ENCODE results near the gene RPS27L.

Gene RPS27L

DNA sequence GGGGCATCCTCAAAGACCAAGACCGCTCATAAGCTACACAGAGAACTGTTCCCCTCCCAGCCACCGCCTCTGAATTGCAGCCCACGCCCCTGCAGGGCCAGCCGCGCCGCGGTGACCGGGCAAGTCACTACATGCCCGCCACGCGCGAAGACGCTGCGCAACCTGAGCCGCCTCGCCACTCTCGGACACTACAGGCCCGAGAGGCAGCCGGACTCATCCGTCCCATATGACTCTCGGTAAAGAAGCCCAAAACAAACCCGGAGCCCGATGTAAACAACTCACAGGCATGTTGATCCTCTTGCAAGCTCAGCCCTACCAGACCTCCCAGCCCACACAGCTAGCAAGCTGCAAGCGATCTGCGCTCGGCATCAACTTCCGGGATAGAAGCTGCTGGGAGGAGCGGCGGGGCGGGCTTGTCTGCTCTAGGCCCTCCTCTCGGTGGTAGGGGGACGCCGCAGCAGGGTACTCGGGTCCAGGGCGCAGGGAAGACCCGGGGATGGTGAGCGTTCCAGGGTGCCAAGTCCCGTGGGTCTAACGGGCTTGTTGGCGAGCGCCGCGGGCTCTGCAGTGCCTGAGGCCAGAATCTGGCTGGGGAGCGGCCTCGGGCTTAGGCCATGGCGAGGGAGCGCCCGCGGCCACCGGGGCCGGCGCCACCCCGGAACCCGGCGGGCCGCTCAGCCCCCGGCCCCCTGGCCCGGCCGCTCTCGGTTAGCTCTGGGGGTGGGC, at the start of gene RPS27L:
Gene RPS27L, minus strand, starts transcription at position 360 of the 726 bp plus-strand sequence. Its CDS starts 72 bp downstream, at position 288.
- peak; percentile 95 for DNase-seq (ENCODE audit: low spot score)

DNA sequence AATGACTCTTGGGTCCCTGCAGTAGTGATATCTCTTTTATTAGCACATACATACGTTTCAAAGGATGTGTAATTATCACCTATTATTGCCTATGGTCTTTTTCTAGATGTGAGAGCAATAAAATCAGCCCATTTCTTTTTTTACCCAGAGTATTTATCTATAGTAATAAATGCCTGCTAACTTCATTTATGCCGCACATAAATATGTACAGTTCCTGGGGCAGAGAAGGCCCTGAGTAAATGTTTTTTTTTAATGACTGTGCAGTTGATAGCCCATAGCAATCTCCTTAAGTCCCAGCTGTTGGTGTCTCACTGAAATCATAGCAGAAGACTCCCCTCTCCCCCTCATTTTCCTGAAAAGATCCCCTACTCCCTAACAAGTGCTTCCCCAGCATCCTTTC, 48.8 kb upstream of the RPS27L start:
- DNase-seq (ENCODE audit: low spot score) = no peak

DNA sequence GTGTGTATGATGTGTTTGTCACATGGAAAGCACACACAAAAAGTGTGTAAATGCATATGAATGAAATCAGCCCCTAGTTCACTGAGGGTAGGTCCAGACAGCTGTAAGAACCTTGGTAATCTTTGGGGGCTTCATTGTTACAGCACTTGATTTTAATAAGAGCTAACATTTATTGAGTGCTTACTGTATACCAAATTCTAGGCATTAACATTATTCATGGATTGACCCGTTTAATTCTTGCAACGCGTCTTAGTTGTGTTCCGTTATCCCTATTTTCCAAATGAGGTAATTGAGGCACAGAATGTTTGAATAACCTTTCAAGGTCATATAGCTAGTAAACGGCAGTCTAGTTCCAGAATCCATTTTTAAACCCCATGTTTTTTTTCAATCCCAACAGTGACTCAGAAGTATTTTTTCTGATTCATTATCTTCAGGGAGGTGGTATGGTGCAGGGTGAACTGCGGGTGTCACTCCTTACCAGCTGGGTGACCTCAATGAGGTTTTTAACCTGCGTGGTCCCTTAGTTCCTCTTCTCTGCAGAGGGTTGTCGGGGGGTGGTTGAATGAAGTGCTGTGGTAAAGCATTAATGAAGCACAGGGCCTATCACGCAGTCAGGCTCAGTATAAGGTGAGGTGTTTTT, 46.3 kb upstream of the RPS27L start:
- DNase-seq (ENCODE audit: low spot score) = no peak

DNA sequence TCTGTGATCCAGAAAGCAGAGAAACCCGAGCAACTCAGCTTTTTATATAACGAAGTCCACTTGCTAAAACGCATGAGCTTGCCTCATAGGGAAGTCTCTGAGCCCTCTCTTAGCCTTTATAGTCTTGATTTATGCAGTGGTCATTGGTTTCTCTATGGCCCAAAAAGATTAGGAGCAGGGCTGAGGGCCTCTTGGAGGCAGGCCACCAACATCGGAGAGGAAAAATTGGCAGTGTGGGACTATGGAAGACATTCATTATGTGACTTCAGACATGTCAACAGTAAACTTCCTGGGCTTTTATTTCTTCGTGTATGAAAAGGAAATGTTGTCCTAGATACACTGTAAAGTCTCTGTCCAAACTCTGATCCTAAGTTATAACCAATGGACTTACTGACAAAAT, 45.6 kb upstream of the RPS27L start:
- DNase-seq (ENCODE audit: low spot score) = no peak

DNA sequence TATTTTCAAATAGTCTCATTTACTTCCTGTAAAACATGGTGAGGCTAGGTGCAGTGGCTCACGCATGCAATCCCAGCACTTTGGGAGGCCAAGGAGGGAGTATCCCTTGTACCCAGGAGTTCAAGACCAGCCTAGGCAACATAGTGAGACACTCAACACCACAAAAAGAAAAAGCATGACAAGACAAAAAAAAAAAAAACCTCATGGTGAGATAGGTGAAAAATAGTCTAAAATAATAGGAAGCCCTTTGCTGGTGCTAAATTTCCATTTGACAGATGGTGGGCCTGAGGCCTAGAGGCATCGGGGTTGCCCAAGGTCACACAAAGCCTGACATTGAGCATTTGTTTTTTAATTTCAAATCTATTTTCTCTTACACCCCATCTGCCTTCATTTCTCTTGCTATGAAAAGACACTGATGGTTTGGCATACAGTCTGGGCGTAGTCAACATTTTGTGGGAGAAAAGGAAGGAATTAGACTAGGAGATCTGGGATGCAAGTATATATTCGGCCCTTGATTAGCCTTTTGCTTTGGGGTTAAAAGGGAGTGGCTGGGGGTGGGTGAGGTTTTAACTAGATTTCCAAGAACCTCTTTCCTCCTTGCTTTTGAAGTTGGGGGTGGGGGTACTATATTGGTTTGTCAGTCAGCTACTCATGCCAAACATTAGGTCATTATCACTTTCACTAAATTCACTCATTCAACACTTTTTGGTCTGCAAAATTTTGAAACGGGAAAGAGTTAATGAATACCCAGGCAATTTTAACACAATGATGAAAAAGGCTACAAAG, 43.4 kb upstream of the RPS27L start:
- DNase-seq (ENCODE audit: low spot score) = no peak

DNA sequence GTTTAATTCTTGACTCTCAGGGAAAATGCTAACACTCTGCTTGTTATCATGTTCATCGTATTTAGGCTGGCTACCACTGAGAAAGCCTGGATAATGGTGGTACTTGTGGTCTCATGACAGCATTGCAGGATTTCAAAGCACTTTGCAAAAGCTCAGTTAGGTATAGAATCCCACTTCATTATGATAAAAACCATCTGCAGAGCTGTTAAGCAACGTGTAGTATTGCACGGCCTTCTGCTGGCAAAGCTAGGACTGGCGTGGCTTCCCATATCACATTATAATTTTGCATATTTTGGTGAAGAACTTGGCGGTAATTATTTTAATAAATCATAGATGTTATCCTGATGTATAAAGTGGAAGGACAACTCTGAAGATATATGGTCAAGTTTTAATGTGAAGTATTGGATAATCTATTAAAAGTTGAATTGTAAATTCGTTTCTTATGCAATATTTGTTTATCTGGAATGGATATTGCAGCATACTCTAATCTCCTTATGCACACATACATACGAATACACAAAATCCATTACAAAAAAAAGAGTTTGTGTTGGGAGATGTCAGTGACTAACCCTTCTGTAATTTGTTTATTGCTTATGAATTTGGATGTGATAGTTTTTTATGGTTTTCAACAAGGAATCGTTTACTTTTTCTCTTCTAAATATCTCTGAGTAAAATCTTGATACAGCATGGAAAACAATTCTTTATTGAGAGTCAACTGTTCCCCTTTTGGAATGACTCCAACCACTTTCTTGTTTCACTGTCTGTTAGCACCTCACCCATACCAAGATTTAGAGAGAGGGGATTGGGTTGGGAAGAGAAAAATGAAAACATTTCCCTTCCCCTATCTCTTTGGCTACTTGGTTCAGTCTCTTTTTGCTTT, 41.3 kb upstream of the RPS27L start:
- DNase-seq (ENCODE audit: low spot score) = no peak

DNA sequence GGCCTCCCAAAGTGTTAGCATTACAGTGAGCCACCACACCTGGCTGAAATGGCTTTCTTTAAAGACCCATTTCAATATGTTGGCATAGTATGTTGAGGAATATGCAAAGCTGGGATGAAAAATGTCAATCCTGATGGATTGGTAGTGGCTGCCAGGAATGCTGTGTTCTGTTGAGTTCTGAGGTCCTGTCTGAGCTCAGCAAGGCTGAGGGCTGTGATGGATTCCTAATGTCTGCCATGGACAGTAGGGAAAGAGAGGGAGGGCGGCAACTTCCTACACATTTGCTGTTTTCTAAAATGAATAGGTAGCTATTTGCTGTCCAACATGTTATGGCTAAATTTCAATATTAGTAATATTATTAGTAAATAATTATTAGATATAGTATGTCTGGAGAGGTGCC, 40.3 kb upstream of the RPS27L start:
- DNase-seq (ENCODE audit: low spot score) = no peak

DNA sequence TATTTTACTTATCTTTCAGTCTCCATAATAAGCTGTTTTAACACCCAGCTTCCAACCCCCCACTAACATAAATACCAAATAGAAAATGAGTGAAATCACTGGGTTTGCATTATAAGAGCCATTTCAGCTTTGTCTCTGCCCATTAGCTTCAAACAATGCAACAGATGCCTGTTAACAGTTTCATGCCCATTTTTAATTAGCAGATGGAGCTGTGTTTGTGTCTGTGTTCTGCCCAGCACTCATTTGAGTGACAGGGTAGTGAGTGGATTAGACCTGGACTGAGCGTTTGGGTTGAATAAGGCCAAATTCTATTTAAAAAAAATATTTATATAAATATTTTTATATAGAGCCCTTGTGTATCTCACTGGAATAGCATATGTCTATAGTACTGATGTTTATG, 39.6 kb upstream of the RPS27L start:
- no peak for DNase-seq (ENCODE audit: low spot score)

DNA sequence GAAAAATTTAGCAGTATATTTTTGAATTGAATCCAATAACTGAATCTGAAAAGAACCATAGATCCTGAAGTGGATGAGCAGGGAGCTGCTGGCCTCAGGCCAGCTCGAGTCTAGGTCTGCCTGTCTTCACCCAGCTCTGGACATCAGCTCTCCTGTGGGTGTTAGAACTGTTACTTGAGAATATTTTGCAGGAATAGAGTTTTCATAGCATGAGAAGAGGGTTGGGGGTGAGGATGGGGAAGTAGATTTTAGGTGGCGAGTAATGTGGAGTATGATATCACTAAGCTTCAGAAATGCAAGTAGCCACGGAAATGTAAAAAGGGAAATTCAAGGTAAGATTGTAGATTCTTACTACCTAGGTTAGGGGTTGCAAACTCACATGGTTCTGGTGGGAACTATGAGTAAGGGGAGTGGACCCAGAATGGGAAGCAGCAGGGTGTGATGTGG, 38.3 kb upstream of the RPS27L start:
- no peak for DNase-seq (ENCODE audit: low spot score)

DNA sequence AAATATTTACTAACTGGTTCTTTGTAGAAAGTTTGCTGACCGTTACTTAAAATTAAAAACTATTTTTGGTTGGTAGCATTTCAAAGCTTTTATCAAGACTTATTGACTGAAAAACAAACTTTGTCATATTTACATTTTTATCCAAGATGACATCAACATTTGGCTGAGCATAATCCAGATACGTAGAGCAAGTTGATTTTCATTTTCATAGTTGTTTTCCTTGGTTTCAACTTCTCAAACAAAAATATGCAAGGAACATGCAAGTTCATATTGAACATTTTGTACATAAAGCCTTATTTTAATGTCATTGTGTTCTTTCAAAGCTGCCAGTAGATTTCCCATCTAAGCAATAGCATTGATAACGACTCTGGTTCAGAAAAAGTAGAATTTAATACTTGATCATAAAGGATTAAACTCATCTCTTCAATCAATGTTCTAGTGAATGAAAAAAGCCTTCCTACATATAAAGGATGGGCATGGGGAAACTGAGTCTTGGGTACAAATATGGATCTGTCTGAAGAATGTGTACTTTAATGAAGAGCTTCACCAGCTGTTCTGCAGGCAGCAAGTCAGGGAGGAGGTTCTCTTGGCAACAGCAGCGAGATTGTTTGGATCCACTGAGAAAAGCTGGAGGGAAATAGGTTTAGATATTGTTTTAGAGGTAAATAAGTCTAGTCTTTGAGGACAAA, 37.7 kb upstream of the RPS27L start:
- DNase-seq (ENCODE audit: low spot score) = no peak

DNA sequence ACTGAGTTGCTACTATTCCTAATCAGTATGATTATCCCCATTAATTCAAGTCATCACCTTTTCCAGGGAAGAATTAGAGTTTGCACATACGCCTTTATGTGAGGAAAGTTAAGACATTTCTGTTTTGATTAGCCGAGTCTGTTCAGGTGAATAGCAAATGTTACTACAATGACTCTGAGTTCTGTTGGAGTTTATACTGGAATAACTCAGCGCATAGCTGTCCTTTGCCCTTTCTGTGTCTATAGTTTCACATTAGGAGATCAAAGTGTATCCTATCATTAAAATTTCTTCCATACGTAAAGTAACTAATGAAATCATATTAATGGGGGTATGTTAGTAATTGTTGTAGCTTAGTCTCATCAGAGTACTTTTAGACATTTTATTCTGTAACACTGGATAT, 37.0 kb upstream of the RPS27L start:
- peak; percentile 13 for DNase-seq (ENCODE audit: low spot score)

DNA sequence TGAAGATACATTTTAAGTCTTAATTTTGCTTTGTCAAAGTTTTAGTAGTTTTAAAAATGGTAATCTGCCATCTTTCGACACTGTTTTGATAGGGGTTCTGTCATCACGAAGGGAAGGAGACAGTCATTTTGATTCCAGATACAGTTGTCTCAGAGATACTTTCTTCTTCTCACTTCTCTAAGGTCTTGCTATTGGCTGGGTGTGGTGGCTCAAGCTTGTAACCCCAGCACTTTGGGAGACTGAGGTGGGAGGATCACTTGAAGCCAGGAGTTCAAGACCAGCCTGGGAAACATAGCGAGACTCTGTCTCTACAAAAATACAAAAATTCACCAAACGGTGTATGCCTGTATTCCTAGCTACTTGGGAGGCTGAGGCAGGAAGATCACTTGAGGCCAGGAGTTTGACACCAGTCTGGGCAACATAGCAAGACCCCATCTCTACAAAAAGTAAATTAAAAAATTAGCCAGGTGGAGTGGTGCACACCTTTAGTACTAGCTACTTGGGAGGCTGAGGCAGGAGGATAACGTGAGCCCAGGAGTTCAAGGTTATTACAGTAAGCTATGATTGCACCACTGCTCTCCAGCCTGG, 35.4 kb upstream of the RPS27L start:
- no peak for DNase-seq (ENCODE audit: low spot score)

DNA sequence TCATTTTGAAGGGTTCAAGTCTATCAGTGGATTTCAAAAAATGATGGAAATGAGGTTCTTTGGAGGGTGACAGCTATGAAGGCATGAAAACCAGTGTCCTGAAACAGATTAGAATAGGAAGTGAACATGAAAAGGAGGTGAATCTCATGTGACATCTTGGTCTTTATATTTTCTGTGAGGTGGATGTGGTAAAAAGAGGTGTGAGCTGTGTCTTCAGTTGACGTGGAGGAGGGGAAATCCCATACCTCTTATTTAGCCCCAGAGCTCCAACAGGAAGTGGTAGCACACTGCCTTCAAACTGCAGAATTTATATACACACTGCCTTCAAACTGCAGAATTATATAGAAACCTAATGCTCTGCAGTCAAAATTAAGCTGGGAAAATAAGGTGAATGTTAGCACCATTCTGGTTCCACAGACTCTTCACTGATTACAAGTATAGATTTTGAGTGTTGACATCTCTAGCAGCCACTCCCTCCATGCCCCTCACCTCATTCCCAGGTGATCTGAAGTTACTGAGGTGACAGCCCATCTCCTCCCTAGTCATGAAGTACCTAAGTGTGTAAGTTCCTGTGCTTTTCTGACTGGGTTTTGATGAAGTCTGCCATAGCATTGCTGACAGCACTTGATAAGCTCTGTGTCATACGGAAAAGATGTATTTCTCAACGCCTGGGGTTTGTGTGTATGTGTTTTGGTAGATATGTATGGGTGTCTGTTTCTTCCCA, 34.8 kb upstream of the RPS27L start:
- DNase-seq (ENCODE audit: low spot score) = peak; percentile 62

DNA sequence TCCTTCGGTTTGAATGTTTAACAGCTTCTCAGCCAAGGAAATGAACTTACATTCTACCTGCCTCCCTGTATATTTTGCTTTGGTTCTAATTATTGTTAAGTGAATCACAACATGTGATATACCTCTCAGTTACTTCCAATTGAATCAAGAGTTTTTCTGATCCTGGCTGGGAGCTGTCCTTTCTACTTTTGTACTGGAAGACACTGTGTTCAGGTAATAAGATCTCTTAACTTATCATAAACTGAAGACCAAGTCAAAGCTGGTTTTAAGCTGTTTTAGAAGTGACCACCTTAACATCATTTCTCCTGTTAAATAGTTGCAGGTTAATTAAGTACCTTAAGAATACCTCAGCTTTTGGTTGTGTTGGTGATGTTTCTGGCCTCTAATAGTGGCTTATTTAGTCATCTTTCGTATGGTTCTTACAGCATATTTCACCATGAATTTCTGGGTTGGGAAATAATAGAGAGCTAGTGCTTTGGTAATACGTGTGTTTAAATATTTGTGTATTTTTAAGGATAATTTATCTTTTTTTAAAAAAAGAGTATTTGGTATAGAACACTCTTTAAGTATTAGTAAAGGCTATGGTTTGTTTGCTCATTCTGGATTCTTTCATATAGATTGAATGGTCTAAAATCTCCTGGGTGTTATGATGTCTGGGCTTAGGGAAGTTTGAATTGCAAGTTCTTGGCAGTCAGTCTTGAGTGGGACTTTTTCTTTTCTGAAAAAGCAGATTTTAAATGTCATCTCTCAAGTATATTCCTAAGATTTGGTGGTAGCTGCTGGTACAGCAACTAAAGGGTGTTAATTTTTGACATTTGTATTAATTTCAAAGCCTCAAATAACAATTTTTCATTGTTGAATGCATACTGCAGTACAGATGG, 33.7 kb upstream of the RPS27L start:
- peak; percentile 27 for DNase-seq (ENCODE audit: low spot score)

DNA sequence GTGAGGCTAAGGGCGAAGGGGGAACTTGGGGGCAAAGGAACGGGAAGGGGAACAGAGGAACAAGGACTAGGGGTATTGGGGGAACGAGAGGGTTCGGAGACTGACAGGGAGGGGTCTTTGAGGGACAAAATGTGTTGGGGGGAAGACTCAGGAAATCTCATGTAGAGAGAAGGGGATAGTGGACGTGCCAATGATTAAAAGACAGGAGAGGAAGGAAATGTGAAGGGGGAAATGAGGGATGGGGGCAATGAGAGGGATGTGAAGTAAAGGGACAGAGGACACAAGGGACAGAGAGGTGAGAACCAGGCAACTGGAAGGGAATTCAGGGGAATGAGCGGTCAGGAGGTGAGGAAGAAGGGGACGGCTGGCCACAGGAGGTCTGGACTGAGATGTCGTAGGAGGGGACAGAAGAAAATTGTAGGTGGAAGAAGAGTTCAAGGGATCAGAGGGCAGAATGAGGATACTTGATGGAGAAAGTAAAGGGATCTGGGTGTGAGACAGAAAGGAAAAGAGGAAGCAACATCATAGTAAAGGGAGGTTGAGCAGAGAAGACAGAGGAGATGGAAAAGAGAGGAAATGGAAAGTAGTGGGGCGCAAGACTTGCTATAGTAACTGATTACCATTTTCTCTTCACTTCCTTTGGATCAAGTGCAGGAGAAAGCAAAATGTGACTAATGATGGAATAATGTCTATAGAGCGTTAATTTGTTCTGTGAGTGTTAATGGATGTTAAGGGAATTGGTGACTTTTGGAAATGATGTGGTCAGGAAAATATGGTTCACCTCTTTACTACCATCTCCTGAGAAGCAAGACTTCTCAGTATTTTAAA, 32.9 kb upstream of the RPS27L start:
- peak; percentile 43 for DNase-seq (ENCODE audit: low spot score)

DNA sequence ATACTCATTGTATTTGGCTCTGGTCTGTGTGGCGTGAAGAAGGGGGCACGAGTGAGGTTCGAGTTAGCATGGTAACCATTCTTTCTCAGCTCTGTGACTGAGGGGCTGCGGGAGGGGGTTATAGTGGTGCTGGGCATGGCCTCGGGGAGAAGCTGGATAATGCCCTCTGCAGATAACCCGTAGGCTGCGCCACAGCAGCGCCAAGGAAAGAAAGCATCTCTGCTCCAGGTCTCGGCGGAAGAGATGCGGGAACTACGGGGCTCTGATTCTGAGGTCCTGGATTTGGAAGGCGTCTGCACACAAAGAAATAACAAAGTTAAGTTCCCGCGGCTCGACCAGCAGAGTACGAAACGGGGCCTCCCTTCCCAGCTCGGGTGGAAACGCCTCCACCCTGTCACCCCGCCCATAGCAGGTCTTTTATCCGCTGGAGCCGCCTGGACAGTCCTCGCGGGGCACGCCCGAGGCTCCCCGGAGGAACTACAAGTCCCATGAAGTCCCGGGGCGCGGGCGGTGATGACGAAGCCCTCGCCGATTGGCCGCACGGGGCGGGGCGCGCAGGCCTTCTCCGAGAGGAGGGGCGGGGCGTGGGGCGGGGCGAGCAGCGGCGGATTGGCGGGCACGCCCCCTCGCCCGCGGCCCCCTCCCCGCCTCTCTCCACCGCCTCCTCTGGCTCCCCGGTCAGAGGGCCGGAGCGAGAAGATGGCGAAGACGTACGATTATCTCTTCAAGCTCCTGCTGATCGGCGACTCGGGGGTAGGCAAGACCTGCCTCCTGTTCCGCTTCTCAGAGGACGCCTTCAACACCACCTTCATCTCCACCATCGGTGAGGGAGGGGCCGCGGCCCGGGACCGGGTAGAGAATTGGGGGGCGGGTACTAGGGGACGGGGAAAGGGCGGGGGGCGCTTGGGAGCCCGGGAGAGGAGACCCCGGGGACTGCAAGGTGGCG, 31.9 kb upstream of the RPS27L start, which contains the start of gene RAB8B:
Gene RAB8B, plus strand, starts transcription at position 681 of the 946 bp plus-strand sequence. Its CDS starts 19 bp downstream, at position 700.
- DNase-seq (ENCODE audit: low spot score) = peak; percentile 96

Data from NAMALWA (cell line).